GM18502 (cell line): Measurements from ENCODE around the gene WDR74.
"Not testable (repeated sequence)": the region's sequence is repeated elsewhere in the genome, so short reads cannot be mapped to it uniquely, and the experiment has no call there.

Experiments
- ATAC-seq: cut with Tn5 transposase; IDR thresholded peaks from one replicate; pipeline ENCODE4 v1.9.1; 2021; ENCODE audit warnings: mild to moderate bottlenecking; ENCODE audit not compliant: unreplicated experiment, poor library complexity

Gene WDR74

GRCh38 chr11:62839050-62839945 is at the start of gene WDR74:
WDR74 (minus strand) TSS chr11:62839590; CDS start chr11:62839570, 20 bp downstream.
- ATAC-seq, result peak; percentile 57

DNA sequence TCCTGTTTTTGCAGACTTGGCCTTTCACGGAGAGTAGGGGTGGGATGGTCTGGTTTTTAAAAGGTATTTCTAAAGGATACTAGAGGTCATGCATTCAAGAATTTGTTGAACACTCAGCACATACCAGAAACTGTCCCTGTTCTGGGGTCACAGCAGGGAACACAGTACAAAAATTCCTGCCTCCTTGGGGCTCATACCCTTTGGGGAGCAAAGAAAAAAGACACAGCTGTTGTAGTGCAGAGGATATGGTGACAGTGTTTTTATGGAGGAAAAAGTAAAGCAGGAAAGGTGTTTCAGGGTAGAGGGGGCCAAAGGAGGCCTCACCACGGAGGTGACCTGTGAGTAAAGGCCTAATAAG is 49.7 kb upstream of the WDR74 start:
- no peak for ATAC-seq

DNA sequence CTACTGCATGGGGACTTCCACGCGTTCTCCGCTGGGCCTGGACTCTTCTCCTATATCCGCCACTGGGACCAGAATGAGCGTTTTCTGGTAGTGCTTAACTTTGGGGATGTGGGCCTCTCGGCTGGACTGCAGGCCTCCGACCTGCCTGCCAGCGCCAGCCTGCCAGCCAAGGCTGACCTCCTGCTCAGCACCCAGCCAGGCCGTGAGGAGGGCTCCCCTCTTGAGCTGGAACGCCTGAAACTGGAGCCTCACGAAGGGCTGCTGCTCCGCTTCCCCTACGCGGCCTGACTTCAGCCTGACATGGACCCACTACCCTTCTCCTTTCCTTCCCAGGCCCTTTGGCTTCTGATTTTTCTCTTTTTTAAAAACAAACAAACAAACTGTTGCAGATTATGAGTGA is 49.0 kb upstream of the WDR74 start:
- ATAC-seq, result no peak

GRCh38 chr11:62885137-62885750 is 45.9 kb upstream of the WDR74 start:
- ATAC-seq, result no peak

DNA sequence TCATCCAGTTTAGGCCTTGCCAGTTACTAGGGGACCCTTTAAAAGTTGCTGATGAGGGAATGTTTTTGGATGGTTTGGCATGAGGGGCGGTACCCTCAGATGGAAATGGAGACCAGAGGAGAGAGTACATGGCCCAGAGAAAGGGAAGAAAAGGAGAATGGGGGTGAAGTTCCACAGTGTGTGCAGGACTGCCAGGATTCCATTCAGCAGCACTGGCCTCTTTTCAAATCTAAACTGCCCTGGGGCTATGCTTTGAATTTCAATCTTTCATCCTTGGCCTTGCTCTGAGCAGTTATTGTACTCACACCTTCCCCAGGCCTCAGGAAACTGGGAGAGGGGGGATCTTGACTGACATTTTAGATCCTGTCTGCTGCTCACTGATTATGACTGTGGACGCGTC is 44.3 kb upstream of the WDR74 start:
- ATAC-seq, result no peak

- no peak for ATAC-seq
These were observed 43.6 kb upstream of the WDR74 start for GRCh38 chr11:62882788-62883501.

DNA sequence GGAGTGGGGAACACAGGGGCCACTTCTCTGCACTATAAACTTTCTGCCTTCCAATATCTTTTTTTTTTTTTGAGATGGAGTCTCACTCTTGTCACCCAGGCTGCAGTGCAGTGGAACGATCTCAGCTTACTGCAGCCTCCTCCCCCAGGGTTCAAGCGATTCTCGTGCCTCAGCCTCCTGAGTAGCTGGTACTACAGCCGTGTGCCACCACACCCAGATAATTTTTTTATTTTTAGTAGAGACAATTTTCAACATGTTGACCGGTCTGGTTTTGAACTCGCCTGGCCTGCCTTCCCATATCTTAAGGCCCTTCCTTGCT is 43.0 kb upstream of the WDR74 start:
- ATAC-seq, result no peak

- peak; percentile 43 for ATAC-seq
These were observed 42.4 kb upstream of the WDR74 start for GRCh38 chr11:62881579-62882430.

- peak; percentile 73 for ATAC-seq
These were observed 41.6 kb upstream of the WDR74 start, which contains the start of gene SLC3A2 for GRCh38 chr11:62880803-62881578. SLC3A2 (plus strand) TSS chr11:62880896; CDS start chr11:62881024, 128 bp downstream.

DNA sequence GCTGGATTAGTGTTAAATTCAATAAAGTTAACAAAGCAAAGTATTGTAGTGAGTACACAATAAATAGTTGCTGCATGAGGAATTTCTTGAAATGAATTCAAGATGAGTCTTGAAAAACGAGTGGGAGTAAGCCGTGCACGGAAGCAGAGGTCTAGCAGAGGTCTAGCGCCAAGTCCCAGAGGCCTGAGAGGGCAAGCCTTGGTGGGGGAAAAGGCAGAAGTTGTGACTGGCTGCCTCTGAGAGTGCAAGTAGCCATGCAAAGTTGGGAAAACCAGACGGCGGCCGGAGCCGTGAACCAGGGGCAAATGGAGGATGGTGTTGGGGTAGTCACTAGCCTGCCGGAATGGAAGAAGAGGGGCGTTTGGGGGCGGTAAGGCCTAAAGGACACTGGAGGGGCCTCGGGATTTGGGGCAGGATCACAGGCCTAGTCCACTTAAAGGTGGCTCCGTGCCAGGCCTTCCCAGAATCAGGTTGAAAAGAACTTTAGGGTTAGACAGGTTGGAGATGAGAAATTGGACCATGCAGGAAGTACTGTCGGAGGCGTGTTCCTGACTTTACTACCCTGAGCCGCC is 40.9 kb upstream of the WDR74 start:
- ATAC-seq, result peak; percentile 28

DNA sequence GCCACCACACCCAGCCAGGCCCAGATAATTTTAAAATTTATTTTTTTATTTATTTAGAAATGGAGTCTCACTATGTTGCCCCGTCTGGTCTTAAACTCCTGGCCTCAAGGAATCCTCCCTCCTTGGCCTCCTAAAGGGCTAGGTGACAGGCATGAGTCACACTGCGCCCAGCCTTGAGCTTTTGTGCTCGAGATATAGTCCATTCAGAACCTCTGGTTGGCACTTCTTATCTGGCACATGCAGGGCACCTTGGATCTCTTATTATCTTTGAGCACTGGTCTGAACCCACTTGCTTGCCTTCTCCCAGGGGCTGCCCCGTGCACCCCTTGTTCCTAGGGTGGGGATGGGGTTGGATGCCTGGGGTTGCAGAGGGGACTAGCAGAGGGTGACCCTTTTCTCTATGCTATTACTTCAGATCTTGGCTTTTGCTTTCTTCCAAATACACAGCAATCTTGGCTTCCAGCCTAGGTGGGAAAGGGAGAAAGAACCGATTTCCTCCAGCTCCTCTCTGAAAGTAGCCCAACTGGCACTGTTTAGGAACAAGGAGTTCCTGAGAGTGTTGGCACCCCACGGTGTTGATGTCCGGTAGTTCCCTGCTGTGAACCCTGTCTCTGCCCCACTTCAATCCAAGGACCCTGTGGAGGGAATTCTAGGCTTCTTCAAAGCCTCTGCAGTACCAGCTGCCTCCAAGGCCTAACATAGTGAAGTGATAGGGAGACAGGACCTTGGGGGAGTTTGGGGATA is 40.0 kb upstream of the WDR74 start:
- ATAC-seq, result no peak

- no peak for ATAC-seq
These were observed 37.3 kb upstream of the WDR74 start for GRCh38 chr11:62876712-62877111.

GRCh38 chr11:62875698-62876478 is 36.5 kb upstream of the WDR74 start:
- no peak for ATAC-seq

GRCh38 chr11:62874851-62875250 is 35.5 kb upstream of the WDR74 start:
- no peak for ATAC-seq

GRCh38 chr11:62865635-62866034 is 26.2 kb upstream of the WDR74 start:
- ATAC-seq, result no peak

- ATAC-seq, result no peak
These were observed 24.4 kb upstream of the WDR74 start for GRCh38 chr11:62863687-62864335.

- ATAC-seq, result not testable (repeated sequence)
These were observed 22.3 kb upstream of the WDR74 start for GRCh38 chr11:62861564-62862192.
